GM19043 (cell line): ENCODE data around the gene CCL1.

Source experiments
- ATAC-seq: cut with Tn5 transposase; IDR thresholded peaks from one replicate; pipeline ENCODE4 v1.9.1; 2021; ENCODE audit warnings: low read depth; ENCODE audit not compliant: unreplicated experiment

The CCL1 gene

DNA sequence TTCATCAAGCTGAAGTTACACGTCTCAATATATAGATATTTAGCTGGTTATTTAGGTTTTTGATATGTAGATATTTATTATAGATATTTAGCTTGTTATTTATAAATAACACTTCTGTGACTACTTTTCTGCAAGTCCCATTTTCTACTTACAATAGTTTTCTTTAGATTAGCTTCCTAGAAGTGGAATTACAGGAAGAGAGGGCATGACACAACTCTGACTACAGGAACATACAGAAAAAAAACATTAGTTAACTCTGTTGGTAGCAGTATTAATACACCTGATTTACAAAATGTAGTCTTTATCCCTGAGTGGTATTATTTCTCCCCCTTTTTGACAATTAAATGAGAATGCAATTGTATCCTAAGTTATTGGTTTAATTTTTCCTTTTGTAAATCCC lies 21.2 kb upstream of the CCL1 start:
- no peak for ATAC-seq

DNA sequence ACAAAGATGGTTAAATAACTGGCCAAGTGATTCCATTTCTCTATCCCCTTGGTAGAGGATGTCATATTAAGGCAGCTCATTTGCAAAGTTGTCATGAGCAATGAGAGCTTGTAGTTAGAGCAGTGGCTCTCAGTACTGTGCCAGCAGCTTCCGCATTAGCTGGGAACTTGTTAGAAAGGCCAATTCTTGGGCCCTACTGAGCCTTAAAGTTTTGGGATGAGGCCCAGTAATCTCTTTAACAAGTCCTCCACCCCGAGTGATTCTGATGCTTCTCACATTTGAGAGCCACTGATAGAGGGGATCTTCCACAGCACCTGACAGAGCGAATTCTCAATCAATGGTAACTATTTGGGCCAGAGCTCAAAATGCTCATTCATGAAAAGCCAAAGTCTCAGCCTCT lies 20.2 kb upstream of the CCL1 start:
- no peak for ATAC-seq

DNA sequence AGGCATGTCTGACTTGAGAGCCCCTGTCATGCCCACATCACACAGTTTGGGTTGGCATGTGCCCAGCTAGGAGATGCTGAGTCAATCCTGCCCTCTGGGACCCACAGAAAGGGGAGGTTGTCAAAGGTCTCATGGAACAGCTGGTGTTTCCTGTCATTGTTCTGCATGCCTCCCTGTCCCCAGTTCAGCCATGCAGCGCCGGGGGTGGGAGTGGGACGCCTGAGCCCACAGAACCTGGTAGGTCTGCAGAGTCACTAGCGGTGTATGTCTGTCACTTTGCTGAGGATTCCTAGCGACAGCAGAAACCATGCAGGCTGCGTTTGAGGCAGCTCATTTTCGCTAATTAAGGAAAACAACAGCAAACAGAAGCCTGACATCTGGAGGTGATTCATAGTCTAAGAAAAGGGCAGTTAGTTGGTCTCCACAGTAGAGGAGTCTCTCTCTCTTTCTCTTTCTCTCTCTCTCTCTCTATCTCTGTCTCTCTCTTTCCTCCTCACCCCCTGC lies 19.6 kb upstream of the CCL1 start:
- ATAC-seq, result no peak

DNA sequence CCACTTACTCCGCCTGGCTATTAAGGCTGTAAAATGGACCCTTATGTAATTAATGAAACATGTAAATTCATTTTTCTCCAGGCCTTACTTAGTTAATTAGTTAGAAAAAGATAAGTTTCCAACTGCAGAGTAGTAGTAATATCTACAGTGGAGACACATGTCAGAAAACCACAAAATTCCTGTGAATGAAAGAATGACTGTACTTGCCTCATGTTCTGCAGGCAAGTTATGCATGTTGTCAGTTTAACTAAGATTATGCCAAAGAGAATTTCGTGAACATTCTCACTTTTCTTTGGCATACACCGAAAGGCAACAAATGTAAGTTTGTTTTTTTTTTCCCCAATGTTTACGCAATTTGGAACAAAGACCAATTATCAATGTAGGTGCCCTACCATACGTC lies 16.8 kb upstream of the CCL1 start:
- ATAC-seq, result no peak

DNA sequence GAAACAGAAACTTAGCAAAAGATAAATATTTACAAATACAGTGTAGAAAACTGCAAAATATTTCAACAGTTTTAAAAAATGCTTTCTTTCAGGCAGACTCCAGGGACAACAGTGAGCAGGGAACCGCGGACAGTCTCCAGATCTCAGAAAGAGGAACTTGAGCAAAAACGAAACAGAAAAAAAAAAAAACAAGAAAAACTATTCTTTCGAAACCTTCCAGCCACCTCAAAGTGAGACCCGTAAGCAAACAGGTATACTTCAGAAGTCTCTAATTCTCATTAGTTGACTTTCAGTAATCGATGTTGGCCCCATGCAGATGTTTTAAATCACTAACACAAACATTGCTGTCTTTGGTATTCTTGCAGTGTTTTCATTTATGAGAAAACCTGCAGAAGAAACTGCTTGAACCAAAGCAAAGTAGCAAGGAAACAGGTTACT lies 15.7 kb upstream of the CCL1 start:
- peak; percentile 76 for ATAC-seq

DNA sequence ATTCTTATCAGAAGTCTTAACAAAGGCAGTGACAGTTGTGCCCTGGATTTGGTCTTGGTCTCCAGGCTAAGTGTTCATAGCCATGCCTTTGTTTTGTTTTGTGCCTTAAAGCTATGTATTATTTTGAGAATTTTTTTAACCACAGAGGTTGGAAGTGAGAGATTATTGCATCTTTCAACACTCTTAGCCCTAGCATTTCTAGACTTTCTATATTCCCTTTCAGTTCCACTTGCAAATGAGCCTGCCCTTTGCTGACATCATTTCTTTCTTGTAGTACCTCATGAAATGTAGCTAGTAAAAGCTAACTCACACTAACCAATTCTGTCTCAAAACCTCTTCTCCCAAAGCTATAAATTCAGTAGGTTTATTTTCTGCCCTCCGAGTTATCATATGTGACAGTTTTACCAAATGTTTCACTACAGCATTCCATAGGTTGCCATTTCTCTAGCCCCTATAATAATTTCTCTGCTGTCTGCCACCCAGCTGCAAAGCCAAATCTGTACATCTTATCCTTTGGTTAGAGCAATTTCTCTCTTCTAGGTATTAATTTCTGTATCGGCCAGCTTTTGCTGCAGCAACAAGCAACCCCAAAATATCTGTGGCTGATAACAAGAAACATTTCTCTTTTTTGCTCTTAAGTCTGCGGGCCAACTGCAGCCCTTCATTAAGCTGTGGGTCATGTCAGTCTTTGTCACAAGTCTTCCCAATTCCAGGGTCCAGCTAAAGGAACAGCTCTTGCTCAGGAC lies 14.2 kb upstream of the CCL1 start:
- no peak for ATAC-seq

DNA sequence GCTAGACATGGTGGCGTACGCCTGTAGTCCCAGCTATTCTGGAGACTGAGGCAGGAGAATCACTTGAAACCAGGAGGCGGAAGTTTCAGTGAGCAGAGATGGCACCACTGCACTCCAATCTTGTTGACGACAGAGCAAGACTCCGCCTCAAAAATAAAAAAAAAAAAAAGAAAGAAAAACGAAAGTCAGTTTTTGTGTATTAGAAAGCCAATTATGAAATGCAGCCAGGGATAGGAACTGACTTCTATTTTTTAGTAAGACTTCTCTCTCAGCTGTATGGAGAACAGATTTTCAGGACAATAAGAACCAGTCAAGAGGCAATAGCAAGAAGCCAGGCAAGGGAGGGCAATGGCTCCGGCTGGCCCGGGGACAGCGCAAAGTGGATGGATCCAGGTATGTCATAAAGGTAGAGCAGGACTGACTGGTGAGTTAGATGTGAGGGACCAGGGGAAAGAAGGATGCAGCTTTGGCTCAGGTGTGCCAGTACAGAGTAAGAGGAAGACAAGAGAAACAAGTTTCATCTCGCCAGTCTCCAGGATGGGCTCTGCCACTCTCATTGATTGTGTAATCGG lies 12.5 kb upstream of the CCL1 start:
- no peak for ATAC-seq

DNA sequence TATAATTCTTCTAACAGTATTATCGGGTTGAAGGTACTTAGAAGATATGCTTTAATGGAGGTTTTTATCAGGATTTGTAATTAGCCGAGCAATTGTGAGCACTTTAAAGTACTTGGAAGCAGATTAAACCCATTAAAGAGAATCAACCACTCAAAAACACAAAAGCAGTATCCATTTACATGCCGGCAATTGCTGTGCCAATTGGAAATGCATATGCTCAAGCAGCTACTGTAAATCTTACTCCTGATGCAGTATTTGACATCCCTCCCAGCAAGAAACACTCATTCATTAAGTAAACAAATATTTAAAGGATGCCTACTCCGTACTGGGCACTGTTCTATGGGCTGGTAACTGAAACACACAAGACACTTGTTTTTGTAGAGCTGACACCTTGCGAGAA lies 11.4 kb upstream of the CCL1 start:
- no peak for ATAC-seq

DNA sequence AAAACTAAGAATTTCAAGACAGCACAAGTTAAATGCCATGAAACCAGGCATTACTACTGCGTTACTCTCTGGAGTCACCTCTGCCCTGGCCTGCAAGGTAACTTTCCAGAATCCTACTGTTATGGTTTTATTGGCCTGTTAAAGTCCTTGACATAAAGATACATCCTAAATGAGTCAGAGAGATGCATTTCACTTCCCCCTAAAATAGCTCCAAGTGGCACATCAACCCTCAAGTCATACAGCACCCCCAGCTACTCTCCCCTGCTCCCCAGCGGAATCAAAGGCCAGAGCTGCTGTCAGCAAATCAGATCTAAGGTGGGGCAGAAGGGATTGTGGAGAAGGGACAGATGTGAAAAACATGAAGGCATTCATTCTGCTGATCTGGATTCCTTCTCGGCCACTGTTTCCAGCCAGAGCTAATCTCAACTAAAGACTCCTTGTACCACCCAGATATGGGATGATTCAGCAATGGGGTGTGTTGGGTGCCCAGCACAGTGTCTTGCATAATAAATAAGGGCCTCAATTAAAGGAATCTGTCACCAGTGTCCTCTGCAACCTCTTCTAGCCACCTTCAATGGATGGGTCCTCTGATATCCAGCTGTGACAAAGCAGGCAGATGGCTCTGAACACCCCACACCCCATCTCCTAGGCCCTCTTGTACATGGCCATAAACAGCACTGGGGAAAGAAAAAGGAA lies 8.5 kb upstream of the CCL1 start:
- ATAC-seq, result no peak

DNA sequence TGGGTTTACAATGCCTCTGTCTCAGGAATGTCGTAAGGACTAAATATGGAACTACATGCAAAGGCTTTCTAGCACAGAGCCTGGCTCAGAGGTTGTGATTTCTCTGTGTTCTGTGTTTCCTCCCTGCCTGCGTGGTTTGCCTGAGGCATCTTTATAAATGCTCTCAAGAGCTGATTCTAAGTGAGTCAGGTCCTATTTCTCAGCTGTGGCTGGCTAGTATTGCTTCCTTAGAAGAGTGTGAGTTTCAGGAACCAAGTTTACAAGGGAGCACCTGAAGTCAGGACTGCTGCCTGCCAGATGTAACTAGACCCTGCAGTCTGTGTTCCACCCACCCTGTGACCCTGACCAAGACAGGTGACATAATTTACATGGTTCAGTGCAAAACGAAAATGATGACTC lies 8.0 kb upstream of the CCL1 start:
- ATAC-seq, result no peak

DNA sequence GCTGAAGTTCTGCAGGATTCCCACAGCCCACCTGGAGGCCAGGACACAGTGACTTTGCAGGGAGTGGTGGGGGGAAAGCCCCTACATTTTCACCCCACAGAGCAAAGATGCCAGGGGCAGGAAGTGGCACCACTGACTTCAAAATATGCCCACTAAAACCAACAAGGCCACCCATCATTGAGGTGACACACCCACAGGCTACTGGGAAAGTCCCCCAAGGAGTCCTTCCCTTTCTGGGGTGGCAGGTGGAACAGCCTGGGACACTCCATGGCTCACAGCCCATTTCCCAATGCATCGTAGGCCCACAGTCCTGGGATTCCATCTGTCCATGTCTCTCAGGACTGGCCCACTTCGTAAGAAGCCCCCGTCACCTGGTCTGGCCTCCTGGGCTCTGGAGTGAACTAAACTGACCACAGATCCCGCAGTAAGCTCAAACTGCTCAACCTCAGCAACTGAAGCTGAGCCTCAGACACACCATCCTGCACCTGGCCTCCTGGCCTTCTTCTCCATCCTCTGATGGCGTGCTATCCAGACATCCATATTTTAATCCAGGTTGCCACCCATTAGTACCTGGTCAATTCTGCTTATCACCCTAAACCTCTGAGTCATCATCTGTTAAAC lies 7.5 kb upstream of the CCL1 start:
- ATAC-seq, result no peak

DNA sequence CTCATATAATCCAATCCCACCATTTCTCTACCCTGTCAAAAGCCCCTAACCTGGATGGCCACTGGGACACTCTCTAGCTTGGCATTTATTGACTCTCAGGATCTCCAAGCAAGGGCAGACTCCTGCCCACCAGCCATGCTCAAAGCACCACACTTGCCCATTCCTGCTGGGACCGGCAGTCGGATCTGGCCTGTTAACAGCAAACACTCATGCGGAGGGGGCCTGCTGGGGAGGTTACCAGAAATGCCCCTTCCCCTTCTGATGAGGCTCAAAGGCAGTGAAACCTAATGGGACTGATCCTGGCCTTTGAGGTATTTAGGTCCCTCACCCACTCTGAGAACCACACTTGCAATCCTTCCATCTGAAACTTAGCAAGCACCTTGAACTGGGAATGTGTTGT lies 6.5 kb upstream of the CCL1 start:
- no peak for ATAC-seq

DNA sequence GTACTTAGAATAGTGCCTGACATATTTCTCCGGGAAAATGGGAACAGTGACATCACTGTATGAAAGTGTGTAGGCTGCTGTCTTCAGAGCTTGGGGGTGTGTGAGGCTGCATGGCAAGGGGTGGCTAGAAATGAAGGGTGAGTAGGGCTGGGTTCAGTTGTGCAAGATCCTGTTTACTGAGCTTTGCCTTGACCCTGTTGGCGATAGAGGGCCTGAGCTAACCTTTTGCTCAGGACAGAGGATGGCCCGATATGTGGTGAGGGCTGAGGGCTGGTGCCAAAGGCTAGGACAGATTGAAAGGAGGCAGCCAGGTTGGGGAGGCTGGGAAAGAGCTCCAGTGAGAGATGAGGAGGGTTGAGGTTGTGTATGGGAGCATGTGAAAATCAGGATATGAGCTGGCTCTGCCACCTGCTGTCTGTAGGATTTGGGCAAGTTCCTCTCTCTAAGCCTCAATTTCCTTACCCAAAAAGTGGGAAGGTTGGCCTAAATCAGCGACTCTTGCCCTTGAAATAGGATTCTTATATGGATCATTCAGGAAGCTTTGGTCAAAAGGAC lies 6.0 kb upstream of the CCL1 start:
- no peak for ATAC-seq

DNA sequence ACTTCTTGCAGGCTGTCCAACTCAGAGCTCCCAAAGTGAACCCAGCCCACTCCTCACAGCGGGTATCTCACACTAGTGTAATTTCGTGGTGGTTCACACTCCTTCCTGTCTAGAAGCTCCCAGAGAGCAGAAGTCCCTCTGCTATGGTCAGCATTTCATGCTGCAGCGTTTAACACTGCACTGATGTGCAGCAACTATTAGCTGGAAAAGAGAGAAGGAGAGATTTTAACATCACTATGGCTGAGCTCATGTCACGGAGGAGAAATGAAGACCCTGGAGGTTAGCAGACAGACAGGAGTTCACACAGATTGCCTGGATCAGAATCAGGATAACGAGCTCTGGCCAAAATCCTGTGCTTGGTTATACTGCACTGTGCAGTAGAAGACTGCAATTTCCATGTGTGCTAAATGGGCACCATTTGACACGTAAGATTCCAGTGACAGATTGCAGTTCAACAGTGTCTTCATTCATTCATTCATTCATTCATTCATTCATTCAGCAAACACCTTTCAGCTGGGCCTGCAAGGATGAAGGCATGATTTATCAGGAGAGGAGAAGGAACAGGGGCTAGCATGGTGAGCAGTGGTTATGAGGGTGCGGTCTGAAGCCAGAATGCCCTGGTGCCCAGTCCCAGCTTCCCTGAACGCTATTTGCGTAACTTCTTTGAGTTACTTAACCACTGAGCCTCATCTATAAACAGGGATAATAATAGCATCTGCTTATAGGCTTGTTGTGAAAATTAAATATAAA lies 5.3 kb upstream of the CCL1 start:
- no peak for ATAC-seq

DNA sequence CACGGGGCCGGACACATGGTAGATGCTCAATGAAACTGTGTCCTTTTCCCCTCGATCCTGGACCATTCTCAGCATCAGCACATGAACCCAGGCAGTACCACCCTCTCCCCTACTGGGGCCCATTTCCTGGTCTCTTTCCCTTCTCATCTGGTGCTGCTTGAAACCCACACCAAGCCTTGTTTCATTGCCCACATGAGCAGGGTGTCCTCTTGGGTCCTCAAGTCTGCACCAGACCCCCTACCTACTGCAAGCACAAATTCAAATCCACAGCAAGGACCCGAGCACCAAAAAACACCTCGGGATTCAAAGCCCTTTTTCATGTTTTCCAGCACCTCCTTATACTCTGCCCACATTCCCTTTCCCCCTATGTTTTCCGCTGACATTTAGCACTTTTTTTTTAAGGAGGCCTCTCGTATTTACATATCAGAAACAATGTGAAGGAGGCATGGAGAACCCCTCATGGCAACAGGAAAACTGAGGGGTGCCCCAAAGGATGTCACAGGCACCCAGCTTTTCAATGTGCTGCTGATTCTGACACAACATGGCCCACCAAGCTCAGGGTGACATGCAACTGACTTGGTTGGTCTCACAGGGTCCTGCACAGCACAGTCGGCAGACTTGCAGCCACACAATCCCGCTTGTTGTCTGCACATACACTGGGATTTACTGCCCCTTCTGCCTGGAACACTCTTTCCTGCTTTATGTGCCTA lies 4.6 kb upstream of the CCL1 start:
- ATAC-seq, result no peak

DNA sequence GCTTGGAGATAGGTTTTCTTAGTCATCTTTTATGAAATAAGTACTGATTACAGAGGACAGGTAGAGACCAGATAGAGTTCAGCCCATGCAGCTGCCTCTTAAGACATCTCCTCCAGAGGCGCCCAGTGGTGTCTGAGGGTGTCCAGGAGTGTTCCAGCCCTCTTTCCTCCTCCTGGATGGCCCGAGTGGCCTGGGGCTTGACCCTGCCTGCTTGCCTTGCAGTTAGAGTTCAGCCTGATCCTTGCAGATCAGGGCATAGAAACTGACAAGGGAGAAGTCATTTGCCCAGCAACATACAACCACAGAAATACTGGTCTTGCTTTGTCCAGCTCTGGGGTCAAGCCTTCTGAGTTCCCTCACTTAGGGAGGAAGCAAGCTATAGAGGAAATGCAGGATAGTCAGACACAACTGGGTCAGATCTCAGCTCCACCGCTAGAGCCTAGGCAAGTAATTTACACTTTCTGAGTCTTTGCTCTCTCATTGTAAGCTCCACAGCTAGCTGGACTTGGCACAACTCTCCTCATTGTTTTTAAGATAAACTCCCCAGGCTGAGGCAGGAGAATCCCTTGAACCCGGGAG lies 3.6 kb upstream of the CCL1 start:
- no peak for ATAC-seq

DNA sequence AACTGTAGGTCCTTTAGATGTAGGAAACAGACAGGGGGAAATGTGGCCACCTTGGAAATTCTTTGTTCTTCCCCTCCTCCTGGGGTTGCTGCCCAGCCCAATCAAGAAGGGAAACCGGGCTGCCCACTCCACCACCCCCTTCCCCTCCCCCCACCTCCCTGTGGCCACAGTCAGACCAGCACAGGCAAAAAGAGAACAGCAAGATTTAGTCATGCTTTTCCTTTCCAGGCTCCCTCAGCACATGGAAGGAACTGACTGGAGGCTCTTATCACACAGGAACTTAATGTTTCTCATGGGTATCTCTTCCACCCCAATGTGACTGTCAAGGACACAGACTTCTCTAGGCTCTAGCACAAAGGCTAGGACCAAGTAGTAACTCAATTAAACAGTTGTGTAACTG lies 3.0 kb upstream of the CCL1 start:
- no peak for ATAC-seq

DNA sequence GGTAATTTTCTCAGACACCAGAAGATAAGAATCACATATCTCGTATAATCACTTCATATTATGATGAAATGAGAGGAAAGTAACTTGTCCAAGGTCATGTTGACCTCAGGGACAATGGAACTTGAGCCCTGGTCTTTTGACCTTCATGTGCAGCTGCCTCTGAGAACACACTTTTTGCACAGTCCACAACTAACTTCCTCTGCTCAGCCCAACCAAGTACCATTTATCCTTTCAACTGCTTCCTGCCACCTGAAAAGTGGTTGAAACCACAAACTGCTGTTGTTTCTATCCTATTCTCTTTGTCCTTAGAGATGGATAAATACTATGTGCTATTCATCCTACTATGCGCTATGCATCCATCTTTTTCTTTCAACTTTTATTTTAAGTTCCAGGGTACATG lies 2.3 kb upstream of the CCL1 start:
- no peak for ATAC-seq

DNA sequence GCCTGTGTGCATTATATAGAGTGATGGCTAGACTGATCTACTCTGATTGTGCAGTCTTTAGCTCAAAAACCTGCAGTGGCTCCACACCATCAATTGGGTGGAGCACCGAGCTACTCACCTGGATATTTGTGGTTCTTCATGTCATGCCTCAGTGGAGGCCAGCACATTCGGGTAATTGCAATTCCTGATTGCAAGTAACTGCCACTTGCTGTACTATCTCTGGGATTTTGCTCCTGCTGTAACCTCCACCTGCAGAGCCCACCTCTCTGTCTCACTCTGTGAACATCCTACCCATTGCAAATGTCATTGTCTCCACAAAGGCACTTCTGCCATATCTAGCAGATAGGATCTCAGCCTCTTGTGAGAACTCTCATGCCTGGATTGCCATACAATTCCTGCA lies 1.7 kb upstream of the CCL1 start:
- no peak for ATAC-seq
